Left ventricle myocardium superior (tissue), 1 donor: ENCODE results near the gene ARL2. TPM values are rescaled to one million over a fixed set of nuclear protein-coding genes. Genes with fewer than 3 reads are reported as not detected.
"Not testable (repeated sequence)": the region's sequence is repeated elsewhere in the genome, so short reads cannot be mapped to it uniquely, and the experiment has no call there.

Source experiments
- ATAC-seq: fragments of 200-7000 bp; cut with Tn5 transposase; one replicate; pipeline ENCODE4 v1.9.1; 2020; ENCODE audit warnings: mild to moderate bottlenecking, moderate library complexity
- DNase-seq: peaks from one replicate; pipeline ENCODE4 v3.0.0-alpha.2; 2020
- intact Hi-C: fragments of 100-400 bp; cut with micrococcal nuclease; formaldehyde crosslinking; loops from one replicate; pipeline ENCODE4 v1.11.0; 2022
- long read RNA-seq: library from polyadenylated mRNA; unstranded; transcript quantifications from one replicate; pipeline ENCODE4 v2.0.0, GENCODE V29; 2021
- total RNA-seq: library from RNA; stranded (reverse); fragmentation: NEBNext Ultra II Directional; extraction: Animal tissue kit (Norgen Biotek cat#: 25700); gene quantifications from one replicate; pipeline ENCODE4 v1.2.1, GENCODE V29; 2021
- donor health status: DM: no; HTN: yes; CAD: no; lungs with severe emphysema.

The ARL2 gene
- total RNA-seq, result 115 TPM
- long read RNA-seq, transcript ARL2-204 (6 exons, 830 nt), result minor isoform, 5 of 187 reads
- long read RNA-seq, transcript ARL2-201 (5 exons, 979 nt), result major isoform, 172 of 187 reads
- long read RNA-seq, transcript ARL2-206 (4 exons, 795 nt), result minor isoform, 5 of 187 reads
- long read RNA-seq, partial matches to known transcripts, result 2 of 187 reads
- long read RNA-seq, other reads (novel, unspliced or antisense), result 0 of 187 reads

GRCh38 chr11:65013888-65014725, at the start of gene ARL2:
TSS of gene ARL2 (plus strand) at chr11:65014160. CDS start at chr11:65014208, 48 bp downstream.
- DNase-seq (peak; percentile 97), ATAC-seq (peak; percentile 96)
- intact Hi-C loops, result no loop called here

DNA sequence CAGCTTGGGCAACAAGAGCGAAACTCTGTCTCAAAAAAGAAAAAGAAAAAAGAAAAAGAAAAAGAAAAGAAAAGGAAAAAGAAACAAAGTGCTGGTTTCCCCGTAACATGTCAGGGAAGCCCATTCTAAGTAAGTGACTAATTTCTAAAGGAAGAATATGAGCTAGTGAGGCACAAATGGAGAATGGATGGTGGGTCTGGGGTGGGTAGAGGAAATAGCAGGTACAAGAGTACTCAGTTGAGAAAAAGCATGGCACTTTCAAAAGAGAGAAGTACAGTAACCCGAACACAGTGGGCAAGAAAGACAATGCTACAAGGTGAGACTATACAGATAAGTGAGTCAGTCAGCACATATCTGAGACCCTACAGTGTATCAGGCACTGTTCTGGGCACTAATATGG, 46.6 kb upstream of the ARL2 start:
- DNase-seq, result no peak
- intact Hi-C loops, result no loop called here
- no peak for ATAC-seq

DNA sequence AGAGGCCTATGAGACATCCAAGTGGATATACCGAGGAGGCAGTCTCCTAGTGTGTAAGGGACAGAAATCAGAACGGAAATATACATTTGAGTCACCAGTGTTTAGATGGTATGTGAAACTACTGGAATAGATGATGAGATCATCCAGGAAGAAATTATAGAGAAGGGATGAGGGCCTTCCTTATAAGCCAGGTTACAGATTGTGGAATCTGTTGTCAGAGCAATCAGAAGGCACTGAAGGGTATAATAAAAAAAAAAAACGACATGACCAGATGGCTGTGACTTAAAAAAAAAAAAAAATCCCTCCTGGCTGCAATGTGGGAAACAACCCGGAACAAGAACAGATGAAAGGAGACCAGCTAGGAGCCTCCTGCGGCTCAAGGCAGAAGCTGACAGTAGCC, 44.8 kb upstream of the ARL2 start:
- DNase-seq (no peak), ATAC-seq (no peak)
- intact Hi-C loops, result no loop called here

DNA sequence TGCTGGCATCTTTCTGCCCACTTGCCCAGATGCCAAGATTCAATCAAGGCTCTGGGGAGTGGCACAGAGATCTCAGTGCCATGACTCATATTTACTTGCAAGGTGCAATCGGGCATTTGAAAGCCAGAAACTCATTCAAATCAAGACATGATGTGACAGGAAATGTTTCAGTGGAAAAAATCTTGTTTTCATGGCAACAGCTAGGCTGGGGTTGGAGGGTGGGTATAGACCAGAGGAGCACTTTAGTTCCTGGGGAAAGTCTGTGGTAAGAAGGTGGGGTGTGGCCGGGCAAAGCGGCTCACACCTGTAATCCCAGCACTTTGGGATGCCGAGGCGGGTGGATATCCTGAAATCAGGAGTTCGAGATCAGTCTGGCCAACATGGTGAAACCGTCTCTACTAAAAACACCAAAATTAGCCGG, 43.2 kb upstream of the ARL2 start:
- no peak for ATAC-seq
- intact Hi-C loops, result no loop called here
- no peak for DNase-seq

GRCh38 chr11:64971421-64972233, 42.3 kb upstream of the ARL2 start, which contains the start of gene MAJIN:
TSS of gene MAJIN (minus strand) at chr11:64972108. CDS start at chr11:64959405, 12,703 bp downstream.
- DNase-seq, result peak; percentile 95
- intact Hi-C loops, result no loop called here
- ATAC-seq, result peak; percentile 95

DNA sequence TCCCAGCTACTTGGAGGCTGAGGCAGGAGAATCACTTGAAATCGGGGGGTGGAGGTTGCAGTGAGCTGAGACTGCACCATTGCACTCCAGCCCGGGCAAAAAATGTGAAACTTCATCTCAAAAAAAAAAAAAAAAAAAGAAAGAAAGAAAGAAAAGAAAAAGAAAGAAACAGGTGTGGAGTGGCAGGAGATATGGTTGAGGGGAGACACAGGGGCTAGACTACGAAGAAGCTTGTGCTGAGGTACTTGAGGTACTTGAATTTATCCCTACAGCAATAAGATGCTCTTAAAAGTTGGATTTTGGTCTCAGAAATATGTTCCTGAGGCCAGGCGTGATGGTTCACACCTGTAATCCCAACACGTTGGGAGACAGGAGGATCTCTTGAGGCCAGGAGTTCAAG, 39.8 kb upstream of the ARL2 start:
- no peak for DNase-seq
- no peak for ATAC-seq
- intact Hi-C loops, result no loop called here

- no peak for DNase-seq
- intact Hi-C loops, result no loop called here
- no peak for ATAC-seq
These were observed 37.3 kb upstream of the ARL2 start for GRCh38 chr11:64976651-64977050.

- ATAC-seq, DNase-seq, intact Hi-C loops: not testable (repeated sequence)
These were observed 30.6 kb upstream of the ARL2 start for GRCh38 chr11:64983339-64983738.

GRCh38 chr11:64987998-64988854, 25.7 kb upstream of the ARL2 start:
- intact Hi-C loops, result no loop called here
- no peak for ATAC-seq
- no peak for DNase-seq

GRCh38 chr11:64989416-64989815, 24.5 kb upstream of the ARL2 start:
- intact Hi-C loops, result no loop called here
- DNase-seq (peak; percentile 49), ATAC-seq (peak; percentile 36)

DNA sequence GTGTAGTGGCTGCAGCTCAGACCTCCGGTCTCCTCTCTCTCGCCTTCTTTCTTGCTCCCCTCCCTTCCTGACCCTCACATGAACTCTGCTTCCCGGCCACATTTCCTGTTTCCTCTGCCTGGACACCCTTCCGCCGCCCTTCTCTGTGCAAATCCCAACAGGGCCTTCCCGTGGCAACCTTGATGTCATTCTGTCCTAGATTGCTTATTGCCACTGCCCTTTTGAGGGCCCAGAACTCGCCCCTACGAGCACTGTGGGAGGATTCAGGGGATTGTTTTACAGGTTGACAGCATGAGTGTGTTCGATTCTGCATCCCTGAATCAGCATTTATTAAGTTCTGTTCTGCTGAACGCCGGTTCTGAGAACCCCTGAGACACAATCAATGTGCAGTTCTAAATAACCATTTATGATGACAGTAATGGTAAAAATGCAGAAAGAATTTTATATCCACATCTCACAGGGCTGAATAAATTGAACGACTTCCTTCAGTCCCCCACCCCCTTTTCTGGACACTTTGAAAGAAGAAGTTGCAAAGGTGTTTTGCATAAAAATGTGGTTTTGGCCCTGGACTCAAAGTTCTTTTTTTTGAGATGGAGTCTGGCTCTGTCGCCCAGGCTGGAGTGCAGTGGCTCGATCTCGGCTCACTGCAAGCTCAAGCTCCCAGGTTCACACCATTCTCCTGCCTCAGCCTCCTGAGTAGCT, 23.6 kb upstream of the ARL2 start:
- ATAC-seq, result peak; percentile 88
- DNase-seq, result peak; percentile 58
- intact Hi-C loops, result no loop called here

DNA sequence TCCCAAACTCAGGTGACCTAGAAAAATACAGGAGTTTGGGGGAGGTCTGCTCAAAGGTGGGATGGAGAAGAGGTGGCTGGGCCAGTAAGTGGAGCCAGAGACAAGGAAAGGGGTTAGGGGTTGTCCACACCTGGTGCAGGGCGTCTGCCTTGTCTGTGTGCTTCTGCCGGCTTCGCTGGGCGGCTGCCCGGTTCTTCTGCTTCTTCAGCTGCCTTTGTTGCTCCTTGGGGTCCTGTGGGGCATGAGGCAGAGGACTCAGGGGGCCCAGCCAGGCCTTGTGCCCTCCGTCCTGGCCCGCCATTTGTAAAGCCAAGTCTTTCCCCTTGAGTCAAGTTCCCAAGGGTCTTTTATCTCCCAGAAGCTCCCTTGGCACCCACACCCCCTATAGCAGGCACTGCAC, 19.6 kb upstream of the ARL2 start:
- intact Hi-C loops, result no loop called here
- ATAC-seq (no peak), DNase-seq (no peak)

DNA sequence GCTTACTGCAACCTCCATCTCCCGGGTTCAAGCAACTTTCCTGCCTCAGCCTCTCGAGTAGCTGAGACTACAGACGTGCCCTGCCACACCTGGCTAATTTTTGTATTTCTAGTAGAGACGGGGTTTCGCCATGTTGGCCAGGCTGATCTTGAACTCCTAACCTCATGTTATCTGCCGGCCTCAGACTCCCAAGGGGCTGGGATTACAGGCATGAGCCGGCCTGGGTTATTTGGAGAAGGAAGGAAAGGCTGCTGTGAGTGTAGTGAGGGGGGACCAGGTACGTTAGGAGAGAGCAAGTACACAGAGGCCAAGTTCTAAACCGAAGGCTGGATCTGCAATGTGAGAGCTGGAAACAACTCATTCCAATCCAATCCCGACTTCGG, 17.6 kb upstream of the ARL2 start:
- DNase-seq, result no peak
- intact Hi-C loops, result no loop called here
- peak; percentile 28 for ATAC-seq

DNA sequence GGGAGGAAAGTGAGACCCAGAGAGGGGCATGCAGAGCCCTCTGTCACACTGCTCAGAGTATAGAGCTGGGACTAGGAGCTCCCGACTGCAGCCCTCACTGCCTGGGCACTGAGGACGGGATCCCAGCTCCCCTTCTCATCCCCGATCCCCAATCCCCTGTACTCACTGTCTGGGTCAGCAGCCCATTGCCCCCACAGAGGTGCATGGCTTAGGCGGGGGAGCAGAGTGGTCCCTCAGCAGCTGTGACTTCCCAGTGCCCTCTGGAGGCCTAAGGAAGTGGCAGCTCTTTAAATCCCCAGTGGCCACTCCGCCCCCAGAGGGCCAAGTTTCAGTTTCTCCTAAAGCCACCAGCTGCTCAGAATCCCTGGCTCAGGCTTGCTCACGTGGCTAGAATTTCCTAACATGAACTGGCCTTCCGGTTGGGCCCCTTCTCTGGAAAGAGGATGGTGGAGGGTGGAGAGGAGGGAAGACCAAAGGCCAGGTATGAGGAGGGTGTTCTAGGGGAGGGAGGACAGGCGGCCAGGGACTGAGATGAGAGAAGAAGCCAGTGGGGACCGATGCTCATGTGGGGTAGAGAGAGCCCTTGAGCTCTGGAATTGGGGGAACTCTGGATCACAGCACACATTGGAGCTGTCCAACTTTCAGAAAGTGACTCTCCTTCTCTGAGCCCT, 17.1 kb upstream of the ARL2 start, which contains the start of gene BATF2:
BATF2 (minus strand) TSS at position 262 of the 671 bp plus-strand sequence; CDS start at position 205, 57 bp downstream.
- intact Hi-C loops, result no loop called here
- peak; percentile 71 for DNase-seq
- peak; percentile 92 for ATAC-seq

DNA sequence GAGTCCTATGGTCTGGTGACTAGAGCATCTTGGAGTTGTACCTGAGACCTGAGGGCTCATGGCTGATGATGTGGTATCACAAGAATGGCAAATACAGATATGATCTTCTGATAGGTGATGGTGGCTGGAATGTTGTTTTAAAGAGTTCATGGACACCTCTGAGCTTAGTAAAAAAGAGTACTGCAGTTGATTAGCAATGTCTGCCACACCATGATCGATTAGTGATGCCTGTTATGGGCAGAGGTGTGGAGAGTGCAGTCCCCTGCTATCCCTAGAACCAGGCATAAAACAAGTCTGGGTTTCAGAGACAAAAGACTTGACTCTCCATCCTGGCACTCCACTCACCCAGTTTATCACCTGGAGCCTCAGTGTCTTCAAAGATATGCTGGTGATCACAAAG, 15.8 kb upstream of the ARL2 start:
- ATAC-seq (no peak), DNase-seq (no peak)
- intact Hi-C loops, result no loop called here

GRCh38 chr11:64998690-64999431, 15.1 kb upstream of the ARL2 start:
- ATAC-seq (no peak), DNase-seq (no peak)
- intact Hi-C loops, result no loop called here

- ATAC-seq, result no peak
- intact Hi-C loops, result no loop called here
- no peak for DNase-seq
These were observed 14.5 kb upstream of the ARL2 start for GRCh38 chr11:64999478-64999877.
